Erythroblast (primary cell): ENCODE results near the gene HOXC10.

ENCODE experiments used
- GATA1 ChIP-seq: IDR thresholded peaks from 2 replicates; pipeline ENCODE4 v1.6.1; 2011; ENCODE audit warnings: low read depth, mild to moderate bottlenecking, control low read depth, low read length, moderate library complexity
- POLR2A ChIP-seq: IDR thresholded peaks from 2 replicates; pipeline ENCODE4 v1.6.1; 2011; ENCODE audit warnings: mild to moderate bottlenecking, low read length

- TF ChIP-seq POLR2A (no peak), GATA1 (no peak)
These were observed 30.9 kb upstream of the HOXC10 start for GRCh38 chr12:53953831-53954693.
